ACHN (cell line): ENCODE data around the gene OR52K2.
"Not testable (repeated sequence)": the region's sequence is repeated elsewhere in the genome, so short reads cannot be mapped to it uniquely, and the experiment has no call there.

Experiments used
- DNase-seq: peaks from one replicate; pipeline ENCODE4 v3.0.0-alpha.2; 2015
- in situ Hi-C: cut with HindIII; loops from 2 replicates; pipeline ENCODE4 v1.10.0; 2017; ENCODE audit warnings: low sequenced_read_pairs, low pct_ligation_motif_present, low pct_unique_long_range_greater_than_20kb

The OR52K2 gene

GRCh38 chr11:4448995-4449394 lies at the start of gene OR52K2:
Gene OR52K2, plus strand, starts transcription at chr11:4449295. Its CDS starts 45 bp downstream, at chr11:4449340.
- in situ Hi-C loops = no loop called here
- DNase-seq = no peak

GRCh38 chr11:4406206-4406605 lies 42.9 kb upstream of the OR52K2 start:
- in situ Hi-C loops, DNase-seq: not testable (repeated sequence)

GRCh38 chr11:4416306-4416705 lies 32.8 kb upstream of the OR52K2 start:
- no peak for DNase-seq
- in situ Hi-C loops = no loop called here

- no peak for DNase-seq
- in situ Hi-C loops = no loop called here
These were observed 32.3 kb upstream of the OR52K2 start for GRCh38 chr11:4416816-4417215.

- in situ Hi-C loops = no loop called here
- DNase-seq = no peak
These were observed 30.7 kb upstream of the OR52K2 start for GRCh38 chr11:4418403-4418802.

GRCh38 chr11:4430051-4430450 lies 19.0 kb upstream of the OR52K2 start:
- DNase-seq = no peak
- in situ Hi-C loops = no loop called here

GRCh38 chr11:4433856-4434255 lies 15.2 kb upstream of the OR52K2 start:
- DNase-seq = no peak
- in situ Hi-C loops = no loop called here

- in situ Hi-C loops = no loop called here
- DNase-seq = no peak
These were observed 12.7 kb upstream of the OR52K2 start for GRCh38 chr11:4436411-4436810.

- no peak for DNase-seq
- in situ Hi-C loops = no loop called here
These were observed 7.6 kb upstream of the OR52K2 start for GRCh38 chr11:4441515-4441914.

GRCh38 chr11:4443232-4443891 lies 5.7 kb upstream of the OR52K2 start:
- in situ Hi-C loops = no loop called here
- no peak for DNase-seq

- in situ Hi-C loops = no loop called here
- no peak for DNase-seq
These were observed 4.0 kb downstream of the OR52K2 start for GRCh38 chr11:4453118-4453517.

GRCh38 chr11:4454021-4454420 lies 4.9 kb downstream of the OR52K2 start:
- in situ Hi-C loops = no loop called here
- no peak for DNase-seq

GRCh38 chr11:4455419-4455818 lies 6.3 kb downstream of the OR52K2 start:
- DNase-seq = no peak

GRCh38 chr11:4459500-4459899 lies 10.4 kb downstream of the OR52K2 start:
- in situ Hi-C loops = no loop called here
- DNase-seq = no peak

More at GRCh38 chr11:4455419-4455818, 6.3 kb downstream of the OR52K2 start:
- in situ Hi-C loops = no loop called here

- in situ Hi-C loops = no loop called here
These were observed 11.1 kb downstream of the OR52K2 start for GRCh38 chr11:4460151-4460550.

GRCh38 chr11:4464216-4465159 lies 15.4 kb downstream of the OR52K2 start:
- no peak for DNase-seq
- in situ Hi-C loops = no loop called here

More at GRCh38 chr11:4460151-4460550, 11.1 kb downstream of the OR52K2 start:
- no peak for DNase-seq

- DNase-seq = no peak
- in situ Hi-C loops = no loop called here
These were observed 16.3 kb downstream of the OR52K2 start for GRCh38 chr11:4465407-4465806.

- in situ Hi-C loops = no loop called here
- DNase-seq = no peak
These were observed 17.2 kb downstream of the OR52K2 start for GRCh38 chr11:4466131-4466870.

- in situ Hi-C loops = no loop called here
These were observed 17.9 kb downstream of the OR52K2 start for GRCh38 chr11:4466871-4467442.

More at GRCh38 chr11:4466871-4467442, 17.9 kb downstream of the OR52K2 start:
- no peak for DNase-seq
